Cerebellar cortex (tissue), 1 donor: ENCODE results near the gene ZNF681.
"Not testable (repeated sequence)": the region's sequence is repeated elsewhere in the genome, so short reads cannot be mapped to it uniquely, and the experiment has no call there.

Source experiments
- DNase-seq: peaks from one replicate; pipeline ENCODE4 v3.0.0-alpha.2; 2015; ENCODE audit warnings: low spot score

Gene ZNF681

DNA sequence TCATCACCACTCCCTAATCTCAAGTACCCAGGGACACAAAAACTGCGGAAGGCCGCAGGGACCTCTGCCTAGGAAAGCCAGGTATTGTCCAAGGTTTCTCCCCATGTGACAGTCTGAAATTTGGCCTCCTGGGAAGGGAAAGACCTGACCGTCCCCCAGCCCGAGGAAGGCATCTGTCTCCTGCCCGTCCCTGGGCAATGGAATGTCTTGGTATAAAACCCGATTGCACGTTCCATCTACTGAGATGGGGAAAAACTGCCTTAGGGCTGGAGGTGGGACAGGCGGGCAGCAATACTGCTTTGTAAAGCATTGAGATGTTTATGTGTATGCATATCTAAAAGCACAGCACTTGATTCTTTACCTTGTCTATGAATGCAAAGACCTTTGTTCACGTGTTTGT lies 65.8 kb downstream of the ZNF681 start:
- DNase-seq = not testable (repeated sequence)
